Stomach (tissue), 4 donors: ENCODE measurements around the gene OXCT1.

ENCODE experiments used
- EP300 ChIP-seq: sonication (generic); formaldehyde crosslinking; IDR thresholded peaks from one replicate; pipeline ENCODE4 v1.6.1; 2017; ENCODE audit warnings: antibody characterized with exemption
- POLR2A ChIP-seq, 4 donors: fragments of 450-650 bp; IDR thresholded peaks; one replicate each; pipeline ENCODE4 v1.6.1; 2016; ENCODE audit warnings: antibody characterized with exemption in 4 of 4, control low read depth in 2 of 4, mild to moderate bottlenecking in 1 of 4, moderate library complexity in 1 of 4
- TF ChIP-seq, protein P1 (sequence below), 7 experiments: fragments of 450-650 bp in 4 of 7; fragments of 200-600 bp in 3 of 7; sonication (generic) in 3 of 7; IDR thresholded peaks; one replicate each; pipeline ENCODE4 v1.5.1; 2016 to 2019; ENCODE audit warnings: antibody characterized with exemption in 7 of 7, control low read depth in 2 of 7, mild to moderate bottlenecking in 1 of 7

- TF ChIP-seq, protein P1, sequence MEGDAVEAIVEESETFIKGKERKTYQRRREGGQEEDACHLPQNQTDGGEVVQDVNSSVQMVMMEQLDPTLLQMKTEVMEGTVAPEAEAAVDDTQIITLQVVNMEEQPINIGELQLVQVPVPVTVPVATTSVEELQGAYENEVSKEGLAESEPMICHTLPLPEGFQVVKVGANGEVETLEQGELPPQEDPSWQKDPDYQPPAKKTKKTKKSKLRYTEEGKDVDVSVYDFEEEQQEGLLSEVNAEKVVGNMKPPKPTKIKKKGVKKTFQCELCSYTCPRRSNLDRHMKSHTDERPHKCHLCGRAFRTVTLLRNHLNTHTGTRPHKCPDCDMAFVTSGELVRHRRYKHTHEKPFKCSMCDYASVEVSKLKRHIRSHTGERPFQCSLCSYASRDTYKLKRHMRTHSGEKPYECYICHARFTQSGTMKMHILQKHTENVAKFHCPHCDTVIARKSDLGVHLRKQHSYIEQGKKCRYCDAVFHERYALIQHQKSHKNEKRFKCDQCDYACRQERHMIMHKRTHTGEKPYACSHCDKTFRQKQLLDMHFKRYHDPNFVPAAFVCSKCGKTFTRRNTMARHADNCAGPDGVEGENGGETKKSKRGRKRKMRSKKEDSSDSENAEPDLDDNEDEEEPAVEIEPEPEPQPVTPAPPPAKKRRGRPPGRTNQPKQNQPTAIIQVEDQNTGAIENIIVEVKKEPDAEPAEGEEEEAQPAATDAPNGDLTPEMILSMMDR (IDR thresholded peaks at IDR 0.05) = no peak
- TF ChIP-seq EP300 = no peak
- no peak for TF ChIP-seq POLR2A (IDR thresholded peaks at IDR 0.05)
These were observed 49.2 kb downstream of the OXCT1 start for GRCh38 chr5:41821051-41821450.
